Neural cell (in vitro differentiated cells): Measurements from ENCODE around the gene CLBA1.

Experiments used
- EP300 ChIP-seq: fragments of 450-650 bp; conservative IDR thresholded peaks from 2 replicates; pipeline ENCODE4 v1.6.1; 2014; ENCODE audit warnings: antibody characterized with exemption, mild to moderate bottlenecking, moderate library complexity; ENCODE audit not compliant: poor library complexity, severe bottlenecking
- EZH2 ChIP-seq: fragments of 200-600, 300-800 bp; shearing (Covaris generic), sonication (generic); IDR thresholded peaks from 2 replicates; pipeline ENCODE4 v1.6.1; 2014; ENCODE audit warnings: antibody characterized with exemption, low read length, borderline replicate concordance, mild to moderate bottlenecking; ENCODE audit not compliant: insufficient read depth, poor library complexity, severe bottlenecking
- MXI1 ChIP-seq: fragments of 450-650 bp; conservative IDR thresholded peaks from 2 replicates; pipeline ENCODE4 v1.6.1; 2014; ENCODE audit warnings: antibody characterized with exemption, mild to moderate bottlenecking; ENCODE audit not compliant: poor library complexity, severe bottlenecking
- POLR2AphosphoS5 ChIP-seq: IDR thresholded peaks from 2 replicates; pipeline ENCODE4 v1.6.1; 2012
- SMC3 ChIP-seq: fragments of 450-650 bp; conservative IDR thresholded peaks from 2 replicates; pipeline ENCODE4 v1.6.1; 2014; ENCODE audit warnings: antibody characterized with exemption, mild to moderate bottlenecking, moderate library complexity; ENCODE audit not compliant: poor library complexity
- TAF1 ChIP-seq: IDR thresholded peaks from 2 replicates; pipeline ENCODE4 v1.6.1; 2012; ENCODE audit warnings: low read depth
- TF ChIP-seq, protein P1 (sequence below): fragments of 450-650 bp; IDR thresholded peaks from 2 replicates; pipeline ENCODE4 v1.5.1; 2014; ENCODE audit warnings: antibody characterized with exemption, mild to moderate bottlenecking, moderate library complexity; ENCODE audit not compliant: poor library complexity, severe bottlenecking

DNA sequence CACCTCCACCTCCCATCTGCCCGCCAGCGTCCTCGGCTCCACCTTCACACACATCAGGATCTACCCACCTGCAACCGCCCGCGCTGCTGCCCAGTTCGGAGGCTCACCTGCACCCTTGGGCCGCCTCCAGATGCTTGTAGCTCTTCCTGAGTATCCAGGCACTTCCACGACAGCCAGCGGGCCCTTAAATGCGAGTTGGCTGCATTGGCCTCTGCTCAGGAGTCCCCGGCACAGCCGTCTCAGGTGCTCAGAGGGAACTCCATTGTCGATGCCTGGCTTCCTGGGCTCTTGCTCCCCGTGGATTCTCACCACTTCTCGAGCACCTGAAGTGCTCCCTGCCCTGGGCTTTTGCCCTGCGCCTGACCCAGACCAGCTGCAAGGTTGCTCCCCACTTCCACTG is 57.2 kb downstream of the CLBA1 start:
- TF ChIP-seq, protein P1, sequence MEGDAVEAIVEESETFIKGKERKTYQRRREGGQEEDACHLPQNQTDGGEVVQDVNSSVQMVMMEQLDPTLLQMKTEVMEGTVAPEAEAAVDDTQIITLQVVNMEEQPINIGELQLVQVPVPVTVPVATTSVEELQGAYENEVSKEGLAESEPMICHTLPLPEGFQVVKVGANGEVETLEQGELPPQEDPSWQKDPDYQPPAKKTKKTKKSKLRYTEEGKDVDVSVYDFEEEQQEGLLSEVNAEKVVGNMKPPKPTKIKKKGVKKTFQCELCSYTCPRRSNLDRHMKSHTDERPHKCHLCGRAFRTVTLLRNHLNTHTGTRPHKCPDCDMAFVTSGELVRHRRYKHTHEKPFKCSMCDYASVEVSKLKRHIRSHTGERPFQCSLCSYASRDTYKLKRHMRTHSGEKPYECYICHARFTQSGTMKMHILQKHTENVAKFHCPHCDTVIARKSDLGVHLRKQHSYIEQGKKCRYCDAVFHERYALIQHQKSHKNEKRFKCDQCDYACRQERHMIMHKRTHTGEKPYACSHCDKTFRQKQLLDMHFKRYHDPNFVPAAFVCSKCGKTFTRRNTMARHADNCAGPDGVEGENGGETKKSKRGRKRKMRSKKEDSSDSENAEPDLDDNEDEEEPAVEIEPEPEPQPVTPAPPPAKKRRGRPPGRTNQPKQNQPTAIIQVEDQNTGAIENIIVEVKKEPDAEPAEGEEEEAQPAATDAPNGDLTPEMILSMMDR: no peak
- TF ChIP-seq EP300 (no peak), EZH2 (no peak), POLR2AphosphoS5 (no peak), TAF1 (no peak), SMC3 (no peak), MXI1 (no peak)
